Neural cell (in vitro differentiated cells): ENCODE measurements around the gene RAB3GAP2. TPM values are rescaled to one million over a fixed set of nuclear protein-coding genes. Genes with fewer than 3 reads are reported as not detected.

ENCODE experiments used
- H2AFZ ChIP-seq: fragments of 200-600, 300-800 bp; sonication (generic), shearing (Covaris generic); 2 replicates; pipeline ENCODE4 v1.6.0; 2014; ENCODE audit warnings: low read depth, mild to moderate bottlenecking, antibody characterized with exemption, low read length, moderate library complexity
- H3F3A ChIP-seq: fragments of 200-600 bp; shearing (Covaris generic); 2 replicates; pipeline ENCODE4 v1.6.1; 2016; ENCODE audit warnings: mild to moderate bottlenecking, moderate library complexity, mixed read lengths, antibody characterized with exemption, low read length; ENCODE audit not compliant: insufficient read depth, poor library complexity, severe bottlenecking
- H3K27ac ChIP-seq: fragments of 200-600, 300-800 bp; sonication (generic), shearing (Covaris generic); 2 replicates; pipeline ENCODE4 v1.5.1; 2014; ENCODE audit warnings: mild to moderate bottlenecking, low read length, moderate library complexity
- H3K27me3 ChIP-seq: fragments of 300-800, 200-600 bp; sonication (generic), shearing (Covaris generic); 2 replicates; pipeline ENCODE4 v1.6.0; 2014; ENCODE audit warnings: mild to moderate bottlenecking, low read depth, low read length, moderate library complexity; ENCODE audit not compliant: insufficient read depth
- H3K36me3 ChIP-seq: fragments of 300-800, 200-600 bp; sonication (generic), shearing (Covaris generic); 2 replicates; pipeline ENCODE4 v1.5.1; 2014; ENCODE audit warnings: mild to moderate bottlenecking, antibody characterized with exemption, low read length, moderate library complexity; ENCODE audit not compliant: insufficient read depth
- H3K4me2 ChIP-seq: fragments of 300-800, 200-600 bp; sonication (generic), shearing (Covaris generic); 2 replicates; pipeline ENCODE4 v1.6.0; 2014; ENCODE audit warnings: mild to moderate bottlenecking, low read length
- H3K4me3 ChIP-seq: fragments of 300-800, 200-600 bp; sonication (generic), shearing (Covaris generic); 2 replicates; pipeline ENCODE4 v1.5.1; 2014; ENCODE audit warnings: mild to moderate bottlenecking, low read length, moderate library complexity
- H3K79me2 ChIP-seq: fragments of 200-600 bp; shearing (Covaris generic); replicated peaks from 2 replicates; pipeline ENCODE4 v1.6.0; 2014; ENCODE audit warnings: mild to moderate bottlenecking, low read length, moderate library complexity; ENCODE audit not compliant: insufficient read depth
- H3K9ac ChIP-seq: fragments of 300-800, 200-600 bp; sonication (generic), shearing (Covaris generic); 2 replicates; pipeline ENCODE4 v1.6.1; 2016; ENCODE audit warnings: mild to moderate bottlenecking, low read length, mixed read lengths
- H3K9me2 ChIP-seq: fragments of 200-600 bp; shearing (Covaris generic); 2 replicates; pipeline ENCODE4 v1.6.1; 2016; ENCODE audit warnings: mild to moderate bottlenecking, low read length, mixed read lengths; ENCODE audit not compliant: insufficient read depth
- H3K9me3 ChIP-seq: fragments of 200-600, 300-800 bp; sonication (generic), shearing (Covaris generic); 2 replicates; pipeline ENCODE4 v1.6.1; 2016; ENCODE audit warnings: mild to moderate bottlenecking, mixed run types, low read length, moderate library complexity, mixed read lengths
- H4K20me1 ChIP-seq: fragments of 200-600 bp; shearing (Covaris generic); 2 replicates; pipeline ENCODE4 v1.6.1; 2016; ENCODE audit warnings: mild to moderate bottlenecking, mixed run types; ENCODE audit not compliant: insufficient read depth
- CTCF ChIP-seq: fragments of 450-650 bp; IDR thresholded peaks from 2 replicates; pipeline ENCODE4 v1.5.1; 2014; ENCODE audit warnings: antibody characterized with exemption, mild to moderate bottlenecking, moderate library complexity; ENCODE audit not compliant: poor library complexity, severe bottlenecking
- EP300 ChIP-seq: fragments of 450-650 bp; conservative IDR thresholded peaks from 2 replicates; pipeline ENCODE4 v1.6.1; 2014; ENCODE audit warnings: antibody characterized with exemption, mild to moderate bottlenecking, moderate library complexity; ENCODE audit not compliant: poor library complexity, severe bottlenecking
- EZH2 ChIP-seq: fragments of 200-600, 300-800 bp; shearing (Covaris generic), sonication (generic); IDR thresholded peaks from 2 replicates; pipeline ENCODE4 v1.6.1; 2014; ENCODE audit warnings: antibody characterized with exemption, low read length, borderline replicate concordance, mild to moderate bottlenecking; ENCODE audit not compliant: insufficient read depth, poor library complexity, severe bottlenecking
- POLR2AphosphoS5 ChIP-seq: IDR thresholded peaks from 2 replicates; pipeline ENCODE4 v1.6.1; 2012
- RAD21 ChIP-seq: fragments of 450-650 bp; conservative IDR thresholded peaks from 2 replicates; pipeline ENCODE4 v1.6.1; 2014; ENCODE audit warnings: antibody characterized with exemption, mild to moderate bottlenecking, moderate library complexity
- REST ChIP-seq: IDR thresholded peaks from 2 replicates; pipeline ENCODE4 v1.6.1; 2012; ENCODE audit warnings: borderline replicate concordance
- SMC3 ChIP-seq: fragments of 450-650 bp; conservative IDR thresholded peaks from 2 replicates; pipeline ENCODE4 v1.6.1; 2014; ENCODE audit warnings: antibody characterized with exemption, mild to moderate bottlenecking, moderate library complexity; ENCODE audit not compliant: poor library complexity
- TAF1 ChIP-seq: IDR thresholded peaks from 2 replicates; pipeline ENCODE4 v1.6.1; 2012; ENCODE audit warnings: low read depth
- polyA plus RNA-seq: library from polyadenylated mRNA; depleted of rRNA; stranded (reverse); fragments of >200 nt; gene quantifications from 2 replicates; pipeline ENCODE4 v1.2.3, GENCODE V29; 2014

The RAB3GAP2 gene
- polyA plus RNA-seq, 1 donor from 2014 or later = 39.9 TPM

GRCh38 chr1:220195701-220196100, 76.6 kb downstream of the RAB3GAP2 start:
- no peak overlapping the region for H3K4me3 ChIP-seq
- no peaks in the 10 kb centered on the region for H3F3A ChIP-seq
- TF ChIP-seq CTCF (no peak), EP300 (no peak), REST (no peak), POLR2AphosphoS5 (no peak), SMC3 (no peak), TAF1 (no peak)
- H3K9me3 ChIP-seq = no peaks in the 10 kb centered on the region
- H4K20me1 ChIP-seq = no peaks in the 10 kb centered on the region
- H3K9ac ChIP-seq = no peak overlapping the region
- H3K27me3 ChIP-seq = no peaks in the 10 kb centered on the region
- H3K27ac ChIP-seq = no peak overlapping the region
- peaks cover 36% of the 10 kb centered on the region for H3K36me3 ChIP-seq
- H3K4me2 ChIP-seq = no peak overlapping the region
- H2AFZ ChIP-seq = no peak overlapping the region
- no peaks in the 10 kb centered on the region for H3K9me2 ChIP-seq
- H3K79me2 ChIP-seq = no peaks in the 10 kb centered on the region

- no peak overlapping the region for H3K9ac ChIP-seq
- H4K20me1 ChIP-seq = no peaks in the 10 kb centered on the region
- H2AFZ ChIP-seq = no peak overlapping the region
- no peaks in the 10 kb centered on the region for H3F3A ChIP-seq
- H3K9me3 ChIP-seq = no peaks in the 10 kb centered on the region
- TF ChIP-seq SMC3 (peak; percentile 73), REST (no peak), EZH2 (no peak), CTCF (peak; percentile 74), TAF1 (no peak), RAD21 (peak; percentile 76), EP300 (no peak)
- no peak overlapping the region for H3K4me2 ChIP-seq
- no peaks in the 10 kb centered on the region for H3K79me2 ChIP-seq
- H3K36me3 ChIP-seq = peaks cover 31% of the 10 kb centered on the region
- no peaks in the 10 kb centered on the region for H3K27me3 ChIP-seq
- no peaks in the 10 kb centered on the region for H3K9me2 ChIP-seq
- no peak overlapping the region for H3K4me3 ChIP-seq
- H3K27ac ChIP-seq = no peak overlapping the region
Measured at GRCh38 chr1:220189750-220190347, 82.4 kb downstream of the RAB3GAP2 start.
